OCI-LY1 (cell line): ENCODE measurements around the gene PDLIM5.

ENCODE experiments used
- CTCF ChIP-seq: fragments of 200-600 bp; sonication (generic), shearing (Covaris generic); IDR thresholded peaks from 2 replicates; pipeline ENCODE4 v1.5.1; 2017; ENCODE audit warnings: mild to moderate bottlenecking, antibody characterized with exemption, low read length, moderate library complexity, mixed read lengths
- EZH2 ChIP-seq: fragments of 200-600 bp; sonication (generic), shearing (Covaris generic); IDR thresholded peaks from 2 replicates; pipeline ENCODE4 v1.8.0; 2017; ENCODE audit warnings: borderline replicate concordance, mixed run types, mild to moderate bottlenecking, antibody characterized with exemption, low read length, moderate library complexity, mixed read lengths

- TF ChIP-seq CTCF (no peak), EZH2 (no peak)
Measured at GRCh38 chr4:94530073-94530472, 78.3 kb downstream of the PDLIM5 start.
